Superior temporal gyrus (tissue), 1 donor: ENCODE results near the gene EPB41L4A.
A peak's percentile ranks its signal among the peaks of the same experiment; 100 is the strongest.
"Not testable (repeated sequence)": the region's sequence is repeated elsewhere in the genome, so short reads cannot be mapped to it uniquely, and the experiment has no call there.

Experiments used
- DNase-seq: peaks from one replicate; pipeline ENCODE4 v3.0.0-alpha.2; 2016; ENCODE audit errors: extremely low spot score

EPB41L4A gene

GRCh38 chr5:112210430-112211005 is 208.6 kb downstream of the EPB41L4A start:
- peak; percentile 69 for DNase-seq

DNA sequence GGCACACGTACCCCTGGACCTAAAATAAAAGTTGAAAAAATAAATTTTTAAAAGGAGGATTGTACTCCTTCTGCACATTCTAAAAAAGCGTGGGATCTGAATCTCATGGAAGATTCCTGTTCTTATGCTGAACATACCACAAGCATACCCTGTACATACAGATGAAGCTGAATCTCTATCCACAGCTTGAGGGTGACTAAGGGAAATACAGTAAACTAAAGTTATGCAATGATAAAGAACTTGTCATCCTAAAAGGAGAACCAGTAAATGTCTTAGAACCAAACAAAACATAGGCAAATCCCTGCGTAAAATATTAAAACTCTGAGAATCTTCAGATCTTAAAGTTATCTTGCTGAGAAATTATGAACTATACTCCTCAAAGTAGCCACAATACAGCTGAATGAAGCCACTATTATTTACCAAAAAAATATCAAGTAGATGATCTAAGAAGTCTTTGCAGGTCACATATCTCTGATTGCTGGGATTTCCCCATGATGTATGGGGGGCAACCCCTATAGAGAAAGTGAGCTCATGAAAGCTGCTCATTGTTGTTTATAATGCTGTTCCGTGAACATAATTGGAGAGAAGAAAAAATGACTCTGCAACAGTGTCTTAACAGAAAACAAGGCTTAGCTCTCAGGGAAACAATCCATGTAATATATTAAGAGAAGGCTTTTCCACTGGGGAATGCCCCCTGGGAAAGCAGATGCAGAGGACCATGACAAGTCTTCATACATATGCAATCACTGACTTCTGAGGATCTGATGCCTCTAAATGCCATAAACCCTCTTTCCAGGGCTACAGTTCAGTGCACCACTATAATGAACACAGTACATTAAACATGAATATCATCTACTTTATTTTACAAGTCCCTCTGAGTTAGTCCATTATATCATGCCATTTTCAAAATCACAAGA is 210.1 kb downstream of the EPB41L4A start:
- no peak for DNase-seq

- not testable (repeated sequence) for DNase-seq
Observed at GRCh38 chr5:112208195-112208594, 210.9 kb downstream of the EPB41L4A start.

DNA sequence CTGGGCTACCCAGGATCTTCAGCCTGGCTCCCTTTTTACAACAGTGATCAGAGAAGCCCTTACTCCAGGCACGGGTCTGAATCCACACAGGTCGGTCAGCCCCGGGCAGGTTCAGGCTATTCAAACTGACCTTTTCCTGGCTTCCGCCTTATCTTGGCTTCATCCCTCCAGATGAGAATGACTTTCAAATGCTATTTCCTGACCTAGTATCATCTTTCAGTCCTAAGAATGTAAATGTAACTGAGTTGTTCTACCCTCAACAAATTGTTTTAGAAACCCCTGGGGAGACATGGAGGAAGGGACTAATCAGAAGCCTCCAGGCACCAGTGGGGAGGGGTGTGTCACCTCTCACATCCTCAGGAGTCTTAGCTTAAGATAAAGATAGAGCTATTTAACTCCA is 213.2 kb downstream of the EPB41L4A start:
- no peak for DNase-seq

- peak; percentile 37 for DNase-seq
Observed at GRCh38 chr5:112203229-112203628, 215.8 kb downstream of the EPB41L4A start.

- DNase-seq = no peak
Observed at GRCh38 chr5:112202694-112203093, 216.4 kb downstream of the EPB41L4A start.

DNA sequence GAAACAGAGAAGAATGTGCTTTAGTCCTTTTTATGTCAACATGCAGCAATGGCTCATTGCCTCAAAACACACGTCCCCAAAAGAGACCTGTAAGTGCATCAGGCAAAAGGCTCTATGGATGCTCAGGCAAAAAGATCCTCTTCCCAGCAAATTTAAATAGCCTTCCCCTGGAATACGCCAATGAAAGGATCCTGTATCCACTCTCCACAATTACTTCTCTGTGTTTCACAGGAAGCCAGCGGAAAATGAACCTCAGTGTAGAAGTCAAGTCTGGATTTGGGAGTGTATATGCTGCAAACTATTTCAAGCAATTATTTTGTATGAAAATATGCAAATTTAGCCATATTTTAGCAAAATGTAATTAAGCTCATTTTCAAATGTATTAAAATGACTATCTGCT is 217.9 kb downstream of the EPB41L4A start:
- DNase-seq = no peak

DNA sequence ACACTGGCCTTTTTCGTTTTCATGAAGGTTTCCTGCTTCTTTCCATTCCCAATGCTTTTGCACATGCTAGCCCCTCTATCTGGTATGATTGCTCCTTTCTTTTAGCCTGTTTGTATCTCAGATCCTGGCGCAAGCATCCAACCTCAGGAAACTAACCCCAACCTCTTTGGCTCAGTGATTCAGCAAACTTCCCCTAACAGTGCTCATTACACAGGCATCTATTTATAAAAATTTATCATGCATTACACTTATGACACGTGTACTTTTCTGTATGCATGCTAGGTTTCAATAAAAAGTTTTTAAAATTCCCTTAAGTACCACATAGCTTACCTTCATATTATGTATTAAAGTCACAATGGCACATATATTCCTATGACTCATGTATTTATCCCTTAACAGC is 218.9 kb downstream of the EPB41L4A start:
- DNase-seq = no peak

GRCh38 chr5:112196584-112196983 is 222.5 kb downstream of the EPB41L4A start:
- DNase-seq = no peak

GRCh38 chr5:112195924-112196323 is 223.2 kb downstream of the EPB41L4A start:
- DNase-seq = no peak

GRCh38 chr5:112192866-112193265 is 226.2 kb downstream of the EPB41L4A start:
- DNase-seq = peak; percentile 67

- DNase-seq = no peak
Observed at GRCh38 chr5:112192072-112192471, 227.0 kb downstream of the EPB41L4A start.

- no peak for DNase-seq
Observed at GRCh38 chr5:112189391-112189790, 229.7 kb downstream of the EPB41L4A start.

GRCh38 chr5:112186401-112186990 is 232.6 kb downstream of the EPB41L4A start:
- peak; percentile 78 for DNase-seq

DNA sequence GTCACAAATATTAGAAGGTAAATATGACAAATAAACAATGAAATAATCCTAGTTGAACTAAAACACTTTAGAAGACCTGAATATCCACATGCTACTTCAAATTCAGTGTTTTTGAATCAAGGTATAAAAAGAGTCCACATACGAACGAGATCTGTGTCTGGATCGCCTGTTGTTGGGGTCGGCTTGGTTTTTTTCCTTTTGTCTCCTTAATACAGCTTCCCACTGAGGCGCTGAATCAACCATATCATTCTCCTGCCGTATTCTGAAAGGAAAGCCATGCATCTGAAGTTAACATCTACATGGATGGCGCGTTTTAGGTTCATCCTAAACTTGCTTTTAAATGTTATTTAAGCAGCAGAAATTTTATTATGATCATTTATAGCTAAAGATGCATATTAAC is 235.2 kb downstream of the EPB41L4A start:
- DNase-seq = no peak

DNA sequence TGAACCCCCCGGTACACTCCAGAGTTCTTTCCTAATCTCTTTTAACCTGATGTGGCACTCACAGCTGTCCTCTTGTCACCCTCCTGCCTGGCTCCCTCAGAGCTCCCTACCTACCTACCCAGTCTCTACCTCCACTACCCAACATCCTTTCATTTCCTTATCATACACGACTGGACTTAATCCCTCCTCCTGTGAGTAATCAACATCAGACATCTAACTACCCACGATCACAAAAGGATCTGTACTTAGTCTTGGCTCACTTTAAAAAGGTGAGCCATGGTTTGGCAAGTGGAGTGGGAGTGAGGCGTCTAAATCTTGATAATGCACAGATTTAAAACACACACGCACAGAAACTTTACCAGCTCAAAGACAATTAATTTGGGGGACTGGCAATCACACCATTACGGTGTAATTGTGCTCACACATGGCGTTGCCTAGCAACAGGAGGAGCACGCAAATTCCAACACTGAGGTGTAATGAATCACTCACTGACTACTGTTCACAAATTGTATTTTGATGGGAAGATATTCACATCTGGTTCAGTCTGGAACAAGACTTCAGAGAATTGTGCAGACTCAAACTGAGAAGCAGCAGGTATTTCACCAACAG is 235.9 kb downstream of the EPB41L4A start:
- peak; percentile 50 for DNase-seq

GRCh38 chr5:112179290-112179689 is 239.8 kb downstream of the EPB41L4A start:
- no peak for DNase-seq

DNA sequence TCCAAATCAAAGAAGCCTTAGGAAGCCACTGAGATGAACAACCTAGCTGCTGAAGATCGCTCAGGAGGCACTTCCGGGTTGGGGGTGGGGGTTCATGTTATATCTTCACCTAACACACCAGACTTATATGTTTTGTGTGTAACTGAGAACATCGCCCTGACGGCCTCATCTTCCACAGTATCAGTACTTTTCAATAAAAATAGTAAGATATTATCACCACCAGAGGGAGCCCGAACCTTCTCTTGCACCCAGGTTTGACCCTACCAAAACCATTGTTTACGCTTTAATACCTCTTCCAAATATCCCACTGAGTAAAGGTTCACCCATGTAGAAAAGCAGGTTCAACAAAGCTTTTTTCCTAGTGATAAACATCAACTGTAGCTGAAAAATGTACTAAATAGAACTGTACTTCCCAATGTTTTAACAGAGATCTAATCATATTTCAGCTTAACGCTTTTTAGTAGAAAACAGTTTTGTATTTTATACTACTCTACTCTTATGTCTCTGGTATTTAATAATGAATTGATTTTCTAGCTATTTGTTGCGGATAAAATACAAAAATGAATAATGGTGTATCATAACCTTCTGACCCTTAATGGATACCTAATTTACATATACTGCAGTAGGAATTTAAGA is 244.0 kb downstream of the EPB41L4A start:
- peak; percentile 86 for DNase-seq

DNA sequence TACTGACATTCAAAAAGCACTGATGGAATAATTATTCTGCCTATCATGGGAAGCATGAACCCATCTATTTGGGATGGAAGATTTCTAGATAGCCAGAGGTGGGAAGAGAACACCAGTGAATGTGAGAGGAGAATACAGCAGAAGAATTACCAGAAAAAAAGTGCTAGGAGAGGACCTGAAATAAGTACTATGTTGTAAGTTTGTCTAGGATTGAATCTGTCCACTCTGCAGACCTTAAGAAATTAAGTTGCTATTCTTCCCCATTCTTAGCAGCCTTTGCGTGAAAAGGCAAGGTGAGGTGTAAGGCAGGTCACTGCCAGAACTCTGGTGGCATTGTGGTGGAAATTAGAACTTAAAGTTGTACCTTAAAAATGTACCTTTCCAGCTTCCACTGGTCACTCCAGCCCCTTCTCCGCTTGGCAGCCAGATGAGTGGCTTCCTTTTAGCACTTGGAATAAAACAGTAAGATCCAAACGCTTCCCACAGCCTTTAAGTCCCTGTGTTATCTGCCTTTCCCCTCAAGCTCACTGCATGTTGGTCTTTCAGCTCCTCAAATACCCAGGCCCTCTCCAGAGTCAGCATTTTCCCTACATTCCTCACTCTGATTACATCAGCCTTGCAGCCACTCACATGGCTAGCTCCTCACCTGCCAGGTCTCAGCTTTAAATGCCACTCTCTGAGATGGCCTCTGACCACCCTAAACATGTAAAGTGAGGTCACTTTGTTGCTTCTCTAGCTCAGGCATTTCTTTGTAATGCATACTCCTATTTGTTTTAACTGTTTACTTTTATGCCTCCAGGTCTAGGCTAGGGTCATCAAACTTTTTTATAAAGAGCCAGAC is 253.0 kb downstream of the EPB41L4A start:
- DNase-seq = no peak

DNA sequence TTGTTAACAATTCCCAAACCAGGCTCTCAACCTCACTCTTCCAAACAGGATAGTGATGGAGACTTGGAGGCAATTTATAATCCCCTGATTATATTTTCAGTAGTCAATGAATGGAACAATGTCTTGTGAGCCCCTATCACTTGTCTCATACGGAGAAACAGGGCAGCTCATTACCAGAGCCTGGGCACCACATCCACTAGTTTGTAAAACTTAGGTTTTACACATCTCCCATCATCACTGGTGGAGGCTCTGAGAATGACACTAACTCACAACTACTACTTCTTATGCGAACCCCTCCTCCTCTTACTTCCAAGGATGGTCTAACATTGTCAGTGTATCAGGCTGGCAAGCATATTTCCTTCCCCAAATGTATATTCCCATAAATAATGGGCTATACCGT is 253.7 kb downstream of the EPB41L4A start:
- no peak for DNase-seq

DNA sequence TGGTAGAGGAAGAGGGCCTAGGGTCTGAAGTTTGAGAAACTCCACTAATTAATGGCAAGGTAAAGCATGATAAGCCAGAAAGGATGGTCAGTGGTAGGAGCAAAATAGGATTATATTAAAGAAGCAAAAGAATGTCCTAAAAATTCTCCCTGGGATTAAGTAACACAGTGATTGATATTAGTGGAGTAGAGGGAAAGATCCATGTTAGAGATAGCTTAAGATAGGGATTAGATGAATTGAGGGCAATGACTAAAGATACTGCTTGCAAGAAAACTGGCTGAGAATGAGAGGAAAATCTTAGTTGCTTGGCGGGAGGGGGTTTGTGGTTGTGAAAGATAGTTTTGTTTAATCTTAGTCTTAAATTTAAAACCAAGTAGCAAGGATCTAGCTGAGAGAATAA is 255.6 kb downstream of the EPB41L4A start:
- no peak for DNase-seq
